DMS 273 treated with DMSO at 0.1 percent for 48 hours (cell line): Measurements from ENCODE around the gene SNRNP200.
"Not testable (repeated sequence)": the region's sequence is repeated elsewhere in the genome, so short reads cannot be mapped to it uniquely, and the experiment has no call there.

Experiments
- DNase-seq: peaks from one replicate; lab custom pipeline; 2025; lab: John Stamatoyannopoulos, UW

Gene SNRNP200

DNA sequence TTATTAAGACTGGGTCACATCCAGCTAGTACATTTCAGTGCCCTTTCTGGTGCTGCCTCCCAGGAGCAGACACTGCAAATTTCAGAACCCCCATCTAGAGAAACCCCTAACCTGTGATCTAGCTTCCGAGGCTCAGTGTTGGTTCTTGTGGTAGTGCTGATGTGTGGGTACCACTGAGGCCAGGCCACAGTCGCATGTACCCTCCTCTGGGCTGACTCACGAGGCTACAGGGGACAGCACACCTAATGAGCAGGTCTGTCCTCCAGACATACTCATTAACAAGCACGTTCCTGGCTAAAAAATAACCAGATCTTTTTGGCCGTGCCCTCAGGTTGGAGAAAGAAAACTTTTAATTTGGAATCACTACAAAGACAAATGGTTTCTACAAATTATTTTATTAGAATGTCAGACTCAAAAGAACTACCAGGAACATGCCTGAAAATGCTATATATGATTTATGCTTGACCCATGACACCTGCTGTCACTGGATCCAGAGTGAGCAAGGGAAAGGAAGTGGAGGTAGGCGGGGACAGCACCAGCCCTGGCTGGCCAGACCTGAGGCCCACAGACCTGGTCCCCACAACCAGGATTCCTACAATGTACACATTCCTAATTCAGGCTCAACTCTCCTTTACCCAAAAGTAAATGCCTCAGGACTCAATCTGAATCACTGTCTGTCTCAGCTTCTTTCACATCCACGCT, 30.8 kb downstream of the SNRNP200 start:
- no peak for DNase-seq

DNA sequence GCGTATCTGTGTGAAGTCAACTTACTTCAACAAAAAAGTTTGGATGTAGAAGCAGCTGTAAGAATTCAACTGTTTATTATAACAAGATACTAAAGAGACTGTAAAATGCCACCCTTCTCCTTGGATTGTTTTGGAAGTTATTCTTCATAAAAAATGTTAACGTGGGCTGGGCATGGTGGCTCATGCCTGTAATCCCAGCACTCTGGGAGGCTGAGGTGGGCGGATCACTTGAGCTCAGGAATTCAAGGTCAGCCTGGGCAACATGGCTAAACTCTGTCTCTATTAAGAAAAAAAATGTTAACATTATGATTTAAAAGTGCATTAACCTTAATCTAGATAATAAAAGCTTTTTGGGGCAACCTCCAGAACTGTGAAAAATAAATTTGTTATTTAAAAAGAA, 31.6 kb downstream of the SNRNP200 start:
- no peak for DNase-seq

DNA sequence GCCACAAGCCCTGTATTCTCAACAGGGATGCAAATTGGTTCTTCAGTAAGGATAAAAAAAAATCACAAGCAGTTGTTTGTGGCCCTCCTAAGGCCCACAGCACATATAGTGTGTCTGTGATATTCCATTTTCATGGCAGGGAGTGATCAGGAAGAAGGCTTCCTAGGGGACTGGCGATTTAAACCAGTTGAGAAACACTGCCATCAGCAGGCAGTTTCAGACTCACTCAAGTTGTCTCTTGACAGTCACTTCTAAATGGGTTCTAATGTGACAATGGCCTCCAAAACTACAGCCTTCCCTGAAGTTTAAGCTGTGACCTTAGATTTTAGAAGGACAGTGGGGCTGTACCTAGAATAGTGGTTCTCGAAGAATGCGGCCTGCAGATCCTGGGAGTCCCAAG, 33.4 kb downstream of the SNRNP200 start:
- no peak for DNase-seq

DNA sequence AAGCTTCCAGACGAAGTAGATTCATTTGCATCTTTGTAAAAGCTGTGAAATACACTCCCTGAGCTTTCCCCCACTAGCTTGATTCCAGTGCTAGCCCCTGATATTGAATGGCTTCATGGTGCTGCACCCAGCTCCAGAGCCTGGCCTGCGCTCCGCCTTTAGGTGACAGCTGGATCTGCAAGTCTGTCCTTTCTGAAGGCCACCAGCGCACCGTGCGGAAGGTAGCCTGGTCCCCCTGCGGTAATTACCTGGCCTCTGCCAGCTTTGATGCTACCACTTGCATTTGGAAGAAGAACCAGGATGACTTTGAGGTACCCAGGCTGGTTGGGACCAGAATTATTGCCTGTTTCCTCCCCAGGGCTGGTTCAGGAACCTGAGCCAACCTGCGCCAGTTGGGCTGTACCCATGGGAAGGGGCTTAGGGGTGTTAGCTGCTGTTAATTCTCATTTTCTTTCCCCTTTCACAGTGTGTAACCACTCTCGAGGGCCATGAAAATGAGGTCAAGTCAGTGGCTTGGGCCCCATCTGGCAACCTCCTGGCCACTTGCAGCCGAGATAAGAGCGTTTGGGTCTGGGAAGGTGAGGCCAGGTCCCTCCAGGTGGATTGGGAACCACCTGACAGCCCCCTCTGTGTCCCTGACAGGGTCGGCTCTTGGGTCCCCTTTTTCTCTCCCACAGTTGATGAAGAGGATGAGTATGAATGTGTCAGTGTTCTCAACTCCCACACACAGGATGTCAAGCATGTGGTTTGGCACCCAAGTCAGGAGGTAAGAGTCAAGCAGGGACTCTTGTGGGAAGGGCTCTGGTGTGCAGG, 38.0 kb downstream of the SNRNP200 start:
- no peak for DNase-seq

DNA sequence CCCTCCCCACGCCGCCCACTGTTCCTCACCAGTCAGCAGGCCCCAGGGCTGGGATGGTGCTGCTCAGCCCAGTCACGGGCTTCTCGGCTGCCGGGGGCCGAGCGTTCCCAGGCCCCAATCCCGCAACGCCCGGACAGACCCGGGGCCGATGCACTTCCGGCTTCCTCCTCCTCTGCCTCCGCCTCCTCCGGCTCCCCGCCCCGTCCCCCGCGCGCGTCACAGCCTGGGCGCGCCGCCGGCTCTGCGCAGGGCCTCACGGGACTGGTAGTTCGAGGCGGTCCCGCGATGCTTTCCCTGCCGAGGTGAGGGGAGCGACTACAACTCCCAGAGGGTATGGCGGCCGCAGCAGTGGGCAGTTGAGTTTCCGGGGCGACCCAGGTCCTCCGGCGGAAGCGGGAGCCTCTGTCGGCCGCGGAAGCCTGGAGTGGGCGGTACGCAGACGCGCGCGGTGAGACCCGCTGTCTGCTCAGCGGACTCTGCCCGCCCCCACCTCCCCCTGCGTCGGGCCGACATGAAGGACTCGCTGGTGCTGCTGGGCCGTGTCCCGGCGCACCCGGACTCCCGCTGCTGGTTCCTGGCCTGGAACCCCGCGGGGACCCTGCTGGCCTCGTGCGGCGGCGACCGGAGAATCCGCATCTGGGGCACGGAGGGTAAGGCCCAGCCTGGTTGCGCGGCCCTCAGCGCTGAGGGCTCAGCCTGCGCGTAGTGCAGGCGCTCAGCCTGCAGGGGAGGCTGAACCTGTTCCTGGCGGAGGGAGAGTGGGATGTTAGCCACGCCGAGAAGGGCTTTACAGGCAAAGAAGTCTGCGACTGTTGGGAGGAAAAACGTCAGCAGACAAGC, 39.3 kb downstream of the SNRNP200 start, which contains the start of the genes CIAO1 and TMEM127:
Gene CIAO1 (plus strand): TSS at position 386 of the 840 bp plus-strand sequence. CDS start 126 bp downstream, at position 512.
Gene TMEM127 (minus strand): TSS at position 158 of the 840 bp plus-strand sequence. CDS start 616 bp downstream, outside the sequence.
- DNase-seq = peak; percentile 93

DNA sequence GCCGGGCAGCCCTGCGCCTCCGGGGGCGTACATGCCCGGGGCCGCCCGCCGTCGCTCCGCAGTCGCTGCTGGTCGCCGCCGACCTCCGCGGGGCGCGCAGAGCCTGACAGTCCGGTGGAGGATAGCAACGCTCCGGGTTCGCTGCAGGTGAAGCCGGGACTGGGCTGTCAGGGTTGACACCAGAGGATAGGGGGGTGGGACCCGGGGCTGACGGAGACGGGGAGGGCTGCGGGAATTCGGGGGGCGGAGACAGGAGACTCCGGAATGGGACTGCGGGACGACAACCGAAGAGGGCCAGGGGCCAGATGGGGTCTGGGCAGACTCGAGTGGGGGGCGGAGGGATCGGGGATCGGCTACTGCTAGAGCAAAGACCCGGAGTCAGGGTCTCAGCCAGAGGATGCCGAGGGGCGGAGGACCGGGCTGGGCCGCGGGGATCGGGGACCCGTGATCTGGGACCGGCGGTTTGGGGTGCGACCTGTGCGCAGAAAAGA, 40.0 kb downstream of the SNRNP200 start:
- DNase-seq = no peak

DNA sequence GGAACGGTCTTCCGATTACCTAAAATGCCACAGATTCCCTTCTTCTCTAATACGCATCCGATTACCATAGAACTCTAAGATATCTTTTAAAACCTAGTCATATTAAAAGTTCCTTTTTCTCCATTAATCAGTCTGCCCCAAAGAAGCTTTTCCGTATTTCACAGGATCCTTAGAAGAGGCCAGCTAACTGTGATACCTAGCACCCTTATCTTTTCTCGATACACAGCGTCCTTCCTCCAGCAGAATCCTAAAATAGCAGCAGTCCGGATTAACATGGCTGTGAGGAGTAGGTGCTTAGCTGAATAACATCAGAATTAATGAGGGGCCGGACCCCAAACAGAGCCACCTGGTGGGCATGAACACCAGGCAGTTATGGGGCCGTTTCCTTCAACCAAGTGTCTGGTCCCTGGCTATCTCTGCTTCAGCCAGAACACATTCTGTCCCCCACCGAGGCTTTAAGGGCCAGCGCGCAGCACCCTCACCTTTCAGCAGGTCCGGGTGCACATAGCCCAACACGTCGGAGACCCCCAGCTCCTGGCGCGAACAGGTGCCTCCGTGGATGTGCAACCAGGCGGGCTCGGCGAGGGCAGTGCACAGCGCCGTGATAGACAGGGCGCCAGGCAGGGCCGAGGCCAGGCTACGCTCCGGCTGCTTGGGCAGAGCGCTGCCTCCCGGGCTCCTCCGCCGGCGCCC, 40.5 kb downstream of the SNRNP200 start:
- peak; percentile 12 for DNase-seq

DNA sequence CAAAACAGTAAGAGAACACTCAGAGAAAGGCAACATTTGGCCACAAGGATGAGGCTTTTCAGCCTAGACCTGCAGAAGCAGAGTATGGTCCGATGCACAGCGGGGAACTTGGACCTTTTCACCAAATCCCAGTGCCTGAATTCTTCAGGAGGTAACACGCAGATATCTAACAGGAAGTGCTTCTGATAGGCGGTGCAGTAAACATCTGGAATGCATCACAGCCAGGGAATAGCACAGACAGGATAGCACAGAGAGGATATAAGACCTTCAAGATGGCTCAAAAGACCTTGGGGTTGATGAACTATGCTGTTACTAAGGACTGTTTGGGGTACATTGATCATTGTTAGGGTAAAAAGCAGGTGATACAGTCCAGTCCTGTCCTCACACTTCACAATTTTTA, 41.3 kb downstream of the SNRNP200 start:
- no peak for DNase-seq

DNA sequence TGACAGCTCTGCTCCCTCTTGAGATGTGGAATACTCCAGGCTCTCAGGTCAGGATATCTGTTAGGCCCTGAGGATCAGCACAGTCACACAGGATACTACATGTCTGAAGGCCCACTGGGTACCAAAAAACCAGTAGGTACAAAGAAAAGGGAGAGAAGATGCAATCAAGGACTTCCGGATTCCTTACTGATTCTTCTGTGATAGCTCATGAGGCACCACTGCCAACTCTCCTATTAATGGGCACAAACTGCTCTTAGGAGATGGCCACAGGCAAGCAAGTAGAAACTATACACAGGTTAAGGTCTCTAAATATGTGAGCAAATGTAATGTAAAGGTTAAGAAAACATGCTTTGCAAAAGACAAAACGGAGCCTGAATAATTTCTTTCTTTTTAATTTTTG, 43.0 kb downstream of the SNRNP200 start:
- no peak for DNase-seq

DNA sequence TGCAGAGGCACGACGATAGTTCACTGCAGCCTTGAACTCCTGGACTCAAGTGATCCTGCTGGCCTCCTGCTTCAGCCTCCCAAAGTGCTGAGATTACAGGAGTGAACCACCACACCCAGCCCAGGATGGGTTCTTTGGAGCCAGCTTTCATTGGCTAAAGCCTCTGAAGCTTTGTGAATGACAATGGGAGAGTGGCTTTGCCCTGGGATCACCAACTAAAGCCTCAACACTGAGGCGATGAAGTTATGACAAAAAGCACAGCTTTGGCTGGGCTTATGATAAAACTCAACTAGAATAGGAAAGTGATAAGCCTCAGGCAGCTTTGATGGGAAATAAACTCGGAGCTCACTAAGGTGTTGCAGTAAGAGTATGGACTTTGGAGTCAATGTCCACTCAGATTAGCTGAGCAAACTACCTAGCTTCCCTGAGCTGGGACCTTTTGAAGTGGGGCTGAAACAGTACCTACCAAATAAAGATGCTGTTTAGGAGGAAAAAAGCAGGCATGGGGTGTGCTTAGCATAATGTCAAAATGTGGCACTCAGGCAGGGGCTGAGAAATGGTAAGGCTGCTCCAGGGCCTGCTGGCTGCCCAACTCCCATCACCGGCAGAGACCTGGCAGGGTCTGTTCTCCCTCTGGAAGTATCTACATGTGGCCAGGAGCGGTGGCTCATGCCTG, 43.9 kb downstream of the SNRNP200 start:
- DNase-seq = no peak

DNA sequence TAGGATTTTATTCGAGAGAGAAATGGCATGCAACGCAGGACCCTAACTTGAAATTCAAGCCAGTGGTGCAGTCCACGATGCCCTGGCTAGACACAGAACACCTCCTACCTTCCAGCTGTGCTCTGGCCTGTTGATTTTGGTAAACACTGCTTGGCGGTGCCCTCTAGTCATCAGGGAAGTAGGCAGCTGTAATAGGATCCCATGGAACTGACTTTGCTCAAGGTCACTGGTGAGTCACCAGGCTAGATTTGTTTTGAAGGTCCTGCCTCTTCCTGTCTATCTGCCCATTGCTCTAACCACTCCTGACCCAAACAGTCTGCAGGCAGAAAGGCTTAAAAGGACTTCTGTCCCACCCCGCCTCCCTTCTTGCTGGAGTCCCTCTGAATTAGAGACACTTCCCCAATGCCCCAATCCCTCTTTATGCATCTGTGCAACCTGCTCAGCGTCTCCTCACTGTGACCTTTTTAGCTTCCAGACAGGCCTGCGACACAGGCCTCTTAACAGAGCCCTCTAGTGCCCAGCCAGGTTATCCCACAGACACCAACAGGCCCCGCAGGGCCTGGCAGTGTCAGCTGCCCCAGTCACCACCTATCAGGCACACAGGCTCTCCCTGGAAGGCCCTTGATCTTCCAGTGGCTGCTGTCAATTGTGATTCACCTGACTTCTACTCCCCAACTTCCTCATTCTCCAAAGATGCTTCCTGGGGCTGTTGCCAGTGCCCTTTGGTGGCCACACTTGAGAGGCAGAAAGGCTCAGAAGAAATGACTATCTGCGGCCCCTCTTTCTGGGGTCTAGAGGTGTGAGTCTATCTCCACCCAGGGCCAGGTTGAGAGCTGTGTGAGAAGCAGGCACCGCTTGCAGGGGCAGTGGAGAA, 44.7 kb downstream of the SNRNP200 start:
- DNase-seq = peak; percentile 52

DNA sequence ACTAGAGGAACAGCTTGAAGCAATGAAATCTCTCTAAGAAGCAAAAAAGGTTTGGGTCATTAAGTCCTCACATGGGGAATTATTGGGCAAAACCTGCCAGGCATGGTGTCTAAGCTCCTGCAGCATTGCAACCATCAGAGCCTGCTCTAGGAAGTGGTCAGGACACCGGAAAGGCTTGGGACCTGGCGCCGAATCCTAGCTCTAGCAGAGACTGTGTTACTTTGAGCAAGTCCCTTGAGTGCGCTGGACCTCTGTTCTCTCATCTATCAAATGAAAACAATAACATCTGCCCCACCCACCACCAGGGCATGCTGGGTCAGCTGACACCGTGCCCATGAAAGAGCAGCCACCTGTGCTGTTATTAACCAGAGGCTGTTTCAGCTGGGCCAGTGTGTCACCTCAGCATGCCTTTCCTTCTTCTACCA, 45.8 kb downstream of the SNRNP200 start:
- DNase-seq = no peak

DNA sequence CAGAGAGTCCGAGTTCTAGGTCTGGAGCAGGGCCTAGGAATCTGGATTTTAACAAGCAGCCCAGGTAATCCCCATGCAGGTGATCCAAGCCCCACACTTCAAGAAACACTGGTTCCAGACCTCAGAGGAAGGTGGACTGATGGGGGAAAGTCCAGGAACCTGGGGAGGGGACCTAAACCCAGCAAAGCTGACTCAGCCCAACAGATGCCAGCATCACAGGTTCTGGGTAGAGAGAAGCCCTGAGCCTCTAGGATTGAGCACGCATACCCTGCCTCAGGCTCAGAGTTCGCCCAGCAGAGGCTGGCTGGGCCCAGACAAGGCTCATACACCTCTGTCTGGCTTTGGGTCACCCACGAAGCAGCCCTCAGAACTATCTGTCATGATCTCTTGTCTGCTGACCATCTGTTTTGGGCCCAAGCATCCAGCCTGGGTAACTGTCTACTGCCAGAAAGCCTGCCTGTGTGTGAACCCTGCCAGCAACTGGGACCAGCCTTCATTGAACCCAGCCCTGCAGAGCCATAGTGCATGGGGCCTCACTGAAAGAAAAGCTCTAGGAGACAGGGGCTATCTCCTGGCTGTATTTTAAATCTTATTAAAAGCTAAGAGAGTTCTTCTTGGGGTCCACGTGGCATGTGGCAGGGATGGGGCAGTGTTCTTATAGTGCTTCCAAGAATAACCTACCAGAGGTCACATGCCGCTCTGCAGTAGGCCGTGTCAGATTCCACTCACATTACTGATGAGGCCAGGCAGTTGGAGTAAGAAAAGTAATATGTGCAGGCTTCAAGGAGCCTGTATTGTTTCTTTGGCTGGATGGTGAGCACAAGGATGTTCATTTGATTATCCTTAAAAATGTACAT, 47.0 kb downstream of the SNRNP200 start:
- DNase-seq = no peak

DNA sequence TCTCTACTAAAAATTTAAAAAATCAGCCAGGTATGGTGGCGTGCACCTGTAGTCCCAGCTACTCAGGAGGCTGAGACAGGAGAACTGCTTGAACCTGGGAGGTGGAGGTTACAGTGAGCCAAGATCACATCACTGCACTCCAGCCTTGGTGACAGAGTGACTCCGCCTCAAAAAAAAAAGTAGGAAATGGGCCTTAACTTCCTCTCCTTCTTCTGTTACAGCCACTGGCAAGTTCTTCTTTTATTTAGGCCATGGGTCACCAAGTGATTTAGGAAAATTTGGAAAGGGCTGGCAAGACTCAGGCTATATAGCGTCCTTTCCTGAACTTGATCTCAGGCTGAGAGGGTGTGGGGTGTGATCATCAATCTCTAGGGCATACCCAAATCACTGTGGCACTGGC, 47.6 kb downstream of the SNRNP200 start:
- not testable (repeated sequence) for DNase-seq

DNA sequence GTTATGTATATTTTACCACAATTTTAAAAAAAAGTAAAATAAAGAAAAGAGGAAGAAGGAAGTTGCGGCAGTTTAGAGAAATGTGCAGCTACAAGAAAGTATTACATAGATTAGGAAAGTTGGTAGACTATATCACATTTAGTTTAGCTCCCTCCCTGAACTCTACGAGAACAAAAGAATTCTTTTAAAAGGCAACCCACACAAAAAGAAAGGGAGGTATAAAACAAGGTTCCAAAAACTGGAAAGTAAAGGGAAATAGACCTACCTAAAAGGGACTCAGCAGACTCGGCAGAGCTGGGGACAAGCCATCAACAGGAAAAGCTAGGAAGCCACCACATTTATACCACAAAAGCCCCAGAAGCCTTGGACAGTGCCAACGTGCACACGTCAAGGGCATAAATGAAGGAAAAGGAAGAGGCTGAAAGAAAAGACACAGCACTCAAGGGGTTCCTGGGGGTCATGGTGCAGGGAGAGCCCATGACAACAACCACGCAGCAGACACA, 48.7 kb downstream of the SNRNP200 start:
- DNase-seq = no peak

DNA sequence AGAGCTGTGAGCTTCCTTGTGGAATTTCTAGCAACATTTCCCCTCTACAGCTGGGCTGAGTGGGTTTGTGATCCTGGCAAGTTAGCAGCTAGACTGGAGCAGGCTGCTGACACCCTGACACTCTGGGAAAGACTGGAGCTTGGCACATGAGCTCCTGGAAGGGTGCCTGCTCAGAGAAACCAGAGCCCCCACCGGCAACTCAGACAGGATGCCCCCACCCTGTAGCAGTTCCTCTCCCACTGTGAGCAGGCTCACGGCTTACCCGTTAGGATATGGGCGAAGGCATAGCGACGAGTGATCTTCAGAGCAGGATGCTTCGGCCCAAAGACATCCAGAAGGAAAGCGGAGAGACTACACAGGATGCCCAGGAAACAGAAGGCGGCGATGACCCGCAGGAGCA, 50.8 kb downstream of the SNRNP200 start:
- no peak for DNase-seq

DNA sequence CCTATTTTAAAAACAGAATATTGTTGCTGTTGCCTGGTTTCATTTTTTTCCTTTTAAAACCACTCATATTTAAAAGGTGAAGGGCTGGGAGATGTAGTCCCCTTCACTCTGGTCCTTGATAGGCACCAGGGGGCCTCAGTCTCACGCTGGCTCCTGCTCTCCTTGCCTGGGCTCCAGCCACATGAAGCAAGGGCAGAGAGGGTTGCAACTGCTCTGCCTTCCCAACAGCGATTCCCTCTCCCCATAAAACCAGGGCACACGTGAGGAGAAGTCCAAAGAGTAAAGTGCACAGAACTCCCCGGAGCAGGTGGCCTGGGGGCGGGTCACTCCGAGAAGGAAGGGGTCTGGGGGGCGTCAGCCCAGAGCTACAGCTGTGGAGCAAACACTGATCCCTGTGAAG, 52.3 kb downstream of the SNRNP200 start:
- DNase-seq = no peak

DNA sequence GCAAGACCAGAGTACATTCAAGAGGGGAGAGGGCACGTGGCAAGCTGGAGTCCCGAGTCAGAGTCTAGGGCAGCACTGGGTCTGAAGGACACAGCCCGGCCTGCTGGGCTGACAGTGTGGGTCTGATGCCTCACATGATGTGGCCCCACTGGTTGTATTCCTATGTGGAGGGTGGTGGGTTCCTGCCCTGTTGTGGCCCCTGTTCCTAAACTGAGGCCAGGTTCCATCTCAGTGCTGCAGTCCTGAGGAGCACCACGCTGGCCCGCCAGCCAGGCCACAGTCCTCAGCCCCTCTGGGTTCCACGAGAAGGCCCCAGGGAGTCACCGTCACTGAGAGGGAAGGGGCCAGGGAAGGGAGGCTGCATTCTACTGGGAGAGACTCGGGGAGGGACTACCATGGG, 52.8 kb downstream of the SNRNP200 start:
- no peak for DNase-seq
